Fibroblast of lung (primary cell): ENCODE results near the gene SEMA4D. TPM values are rescaled to one million over a fixed set of nuclear protein-coding genes. Genes with fewer than 3 reads are reported as not detected.
"Not testable (repeated sequence)": the region's sequence is repeated elsewhere in the genome, so short reads cannot be mapped to it uniquely, and the experiment has no call there.

Source experiments
- DNase-seq, 2 donors: peaks; one replicate each; pipeline versions ENCODE4 v3.0.0 to v3.0.0-alpha.2; 2010; ENCODE audit warnings: low read depth in 2 of 2
- H2AFZ ChIP-seq: 2 replicates; pipeline ENCODE4 v1.5.1; 2012; ENCODE audit warnings: low read length, control low read depth, inconsistent platforms
- H3K27ac ChIP-seq: 2 replicates; pipeline ENCODE4 v1.5.1; 2011; ENCODE audit warnings: low read length, control low read depth; ENCODE audit not compliant: insufficient read depth
- H3K27me3 ChIP-seq: 2 replicates; pipeline ENCODE4 v1.5.1; 2011; ENCODE audit warnings: mild to moderate bottlenecking, low read length; ENCODE audit not compliant: control insufficient read depth, insufficient read depth
- H3K36me3 ChIP-seq: 2 replicates; pipeline ENCODE4 v1.5.1; 2011; ENCODE audit warnings: low read length; ENCODE audit not compliant: control insufficient read depth, insufficient read depth
- H3K4me1 ChIP-seq: 2 replicates; pipeline ENCODE4 v1.5.1; 2011; ENCODE audit warnings: low read length; ENCODE audit not compliant: control insufficient read depth, insufficient read depth; ENCODE audit errors: extremely low read depth
- H3K4me2 ChIP-seq: 2 replicates; pipeline ENCODE4 v1.5.1; 2011; ENCODE audit warnings: low read length, control low read depth; ENCODE audit not compliant: insufficient read depth; ENCODE audit errors: extremely low read depth
- H3K4me3 ChIP-seq, 4 experiments: fragments of 200-600 bp in 1 of 4; sonication (generic) in 1 of 4; replicated peaks in 1 of 4; 2 replicates each; pipeline ENCODE4 v1.5.1; 2011 to 2016; ENCODE audit warnings: low read length in 4 of 4, low read depth in 3 of 4, mild to moderate bottlenecking in 3 of 4, control low read depth in 2 of 4, inconsistent platforms in 1 of 4, mixed read lengths in 1 of 4; ENCODE audit not compliant: insufficient read depth in 1 of 4; ENCODE audit errors: control extremely low read depth in 1 of 4
- H3K79me2 ChIP-seq: 2 replicates; pipeline ENCODE4 v1.5.1; 2012; ENCODE audit warnings: mild to moderate bottlenecking, low read length, inconsistent platforms; ENCODE audit not compliant: control insufficient read depth, insufficient read depth
- H3K9ac ChIP-seq: 2 replicates; pipeline ENCODE4 v1.5.1; 2011; ENCODE audit warnings: mild to moderate bottlenecking, low read length, control low read depth; ENCODE audit not compliant: insufficient read depth
- H3K9me3 ChIP-seq: 2 replicates; pipeline ENCODE4 v1.5.1; 2012; ENCODE audit warnings: low read depth, low read length; ENCODE audit not compliant: control insufficient read depth, insufficient read depth
- H4K20me1 ChIP-seq: 2 replicates; pipeline ENCODE4 v1.5.1; 2011; ENCODE audit warnings: low read length; ENCODE audit not compliant: control insufficient read depth, insufficient read depth; ENCODE audit errors: extremely low read depth
- CTCF ChIP-seq, 2 donors: IDR thresholded peaks in 1 of 2; conservative IDR thresholded peaks in 1 of 2; 1 replicate in 1 of 2; 2 replicates in 1 of 2; pipeline ENCODE4 v1.5.1; 2011 to 2012; ENCODE audit warnings: low read length in 2 of 2, control low read depth in 1 of 2, inconsistent platforms in 1 of 2, low read depth in 1 of 2, mild to moderate bottlenecking in 1 of 2
- EZH2 ChIP-seq: IDR thresholded peaks from 2 replicates; pipeline ENCODE4 v1.5.1; 2012; ENCODE audit warnings: low read length, control low read depth, mild to moderate bottlenecking; ENCODE audit errors: missing control alignments
- polyA plus RNA-seq, 2 donors: library from polyadenylated mRNA; depleted of rRNA in 1 of 2; stranded (reverse) in 1 of 2; unstranded in 1 of 2; fragments of >200 nt; gene quantifications; 2 replicates each; pipeline ENCODE4 v1.2.1, GENCODE V29; 2011 to 2012; ENCODE audit warnings: missing spikeins in 1 of 2
- total RNA-seq: library from RNA; depleted of rRNA; stranded (reverse); fragments of >200 nt; gene quantifications from 2 replicates; pipeline ENCODE4 v1.2.1, GENCODE V29; 2014

The SEMA4D gene
- total and polyA plus RNA-seq, 2 donors (not counting 1 experiment from before 2014, with no cell fraction given), result 0.67 to 2.6 TPM

- Histone ChIP-seq H3K9me3 (no peaks in the 10 kb centered on the region), H3K4me3 (no peak overlapping the region), H3K27ac (no peak overlapping the region), H3K36me3 (no peaks in the 10 kb centered on the region), H4K20me1 (no peaks in the 10 kb centered on the region), H3K79me2 (no peaks in the 10 kb centered on the region), H3K4me1 (no peaks in the 10 kb centered on the region), H3K27me3 (no peaks in the 10 kb centered on the region), H3K4me2 (no peak overlapping the region), H2AFZ (no peak overlapping the region), H3K9ac (no peak overlapping the region)
- TF ChIP-seq CTCF (conservative IDR thresholded peaks at IDR 0.05 in 1 of 2, IDR thresholded peaks at IDR 0.05 in 1 of 2; ENCODE audit: low read depth in 1 of 2, low read length in 2 of 2), result no peak
- TF ChIP-seq EZH2, result no peak
- DNase-seq, result no peak
These were observed 15.7 kb downstream of the SEMA4D start for GRCh38 chr9:89482056-89482851.

- TF ChIP-seq EZH2 (no peak), CTCF (conservative IDR thresholded peaks at IDR 0.05 in 1 of 2, IDR thresholded peaks at IDR 0.05 in 1 of 2; ENCODE audit: low read depth in 1 of 2, low read length in 2 of 2) (no peak)
- H3K4me3 ChIP-seq, result no peak overlapping the region
- no peaks in the 10 kb centered on the region for H3K27me3 ChIP-seq
- H4K20me1 ChIP-seq, result no peaks in the 10 kb centered on the region
- no peaks in the 10 kb centered on the region for H3K36me3 ChIP-seq
- no peaks in the 10 kb centered on the region for H3K9me3 ChIP-seq
- no peak for DNase-seq
- no peak overlapping the region for H3K9ac ChIP-seq
- no peak overlapping the region for H3K27ac ChIP-seq
- no peaks in the 10 kb centered on the region for H3K4me1 ChIP-seq
- H2AFZ ChIP-seq, result no peak overlapping the region
- H3K79me2 ChIP-seq, result no peaks in the 10 kb centered on the region
- H3K4me2 ChIP-seq, result no peak overlapping the region
These were observed 16.4 kb downstream of the SEMA4D start for GRCh38 chr9:89481538-89481915.

- no peak overlapping the region for H3K9ac ChIP-seq
- no peak for TF ChIP-seq CTCF (conservative IDR thresholded peaks at IDR 0.05 in 1 of 2, IDR thresholded peaks at IDR 0.05 in 1 of 2; ENCODE audit: low read depth in 1 of 2, low read length in 2 of 2)
- TF ChIP-seq EZH2, result no peak
- H2AFZ ChIP-seq, result no peak overlapping the region
- H3K9me3 ChIP-seq, result no peaks in the 10 kb centered on the region
- H3K79me2 ChIP-seq, result no peaks in the 10 kb centered on the region
- no peak overlapping the region for H3K4me2 ChIP-seq
- no peaks in the 10 kb centered on the region for H3K27me3 ChIP-seq
- no peak for DNase-seq
- H3K27ac ChIP-seq, result no peak overlapping the region
- no peak overlapping the region for H3K4me3 ChIP-seq
- no peaks in the 10 kb centered on the region for H3K36me3 ChIP-seq
- no peaks in the 10 kb centered on the region for H3K4me1 ChIP-seq
- H4K20me1 ChIP-seq, result no peaks in the 10 kb centered on the region
These were observed 16.9 kb downstream of the SEMA4D start for GRCh38 chr9:89480825-89481537.

GRCh38 chr9:89480372-89480771 lies 17.5 kb downstream of the SEMA4D start:
- H3K4me2 ChIP-seq, H3K9me3 ChIP-seq, H3K4me3 ChIP-seq, H3K36me3 ChIP-seq, H3K27ac ChIP-seq, H3K79me2 ChIP-seq, H3K9ac ChIP-seq, H3K27me3 ChIP-seq, DNase-seq, H4K20me1 ChIP-seq, H3K4me1 ChIP-seq, H2AFZ ChIP-seq: not testable (repeated sequence)
